ENCODE data around the gene CFAP119.
"Not testable (repeated sequence)": the region's sequence is repeated elsewhere in the genome, so short reads cannot be mapped to it uniquely, and the experiment has no call there.

CFAP119 gene

GRCh38 chr16:30761928-30762902 is at the start of gene CFAP119, which contains the start of gene RNF40:
TSS of gene CFAP119 (minus strand) at chr16:30762062. CDS start at chr16:30761748, 314 bp downstream.
TSS of gene RNF40 (plus strand) at chr16:30762322. CDS start at chr16:30762546, 224 bp downstream.
- DNase-seq, result peak; percentile 90

- DNase-seq, result not testable (repeated sequence)
Measured at GRCh38 chr16:30809675-30810074, 47.8 kb upstream of the CFAP119 start.

- DNase-seq, result not testable (repeated sequence)
Measured at GRCh38 chr16:30808890-30809426, 47.1 kb upstream of the CFAP119 start.

- DNase-seq, result no peak
Measured at GRCh38 chr16:30808146-30808545, 46.3 kb upstream of the CFAP119 start.

GRCh38 chr16:30805370-30806169 is 43.7 kb upstream of the CFAP119 start:
- peak; percentile 45 for DNase-seq

- no peak for DNase-seq
Measured at GRCh38 chr16:30805056-30805369, 43.2 kb upstream of the CFAP119 start.

GRCh38 chr16:30802936-30803335 is 41.1 kb upstream of the CFAP119 start:
- no peak for DNase-seq

GRCh38 chr16:30797670-30798309 is 35.9 kb upstream of the CFAP119 start:
- no peak for DNase-seq

GRCh38 chr16:30794634-30795033 is 32.8 kb upstream of the CFAP119 start:
- DNase-seq, result no peak

GRCh38 chr16:30793508-30794069 is 31.7 kb upstream of the CFAP119 start:
- no peak for DNase-seq

- DNase-seq, result no peak
Measured at GRCh38 chr16:30787613-30788378, 25.9 kb upstream of the CFAP119 start.

- DNase-seq, result no peak
Measured at GRCh38 chr16:30786936-30787612, 25.2 kb upstream of the CFAP119 start, which contains the start of gene ZNF629. TSS of gene ZNF629 (minus strand) at chr16:30787205. CDS start at chr16:30784482, 2,723 bp downstream.

GRCh38 chr16:30786115-30786935 is 24.5 kb upstream of the CFAP119 start:
- no peak for DNase-seq

GRCh38 chr16:30785126-30786106 is 23.6 kb upstream of the CFAP119 start:
- no peak for DNase-seq

GRCh38 chr16:30784215-30784614 is 22.4 kb upstream of the CFAP119 start:
- DNase-seq, result no peak

GRCh38 chr16:30783280-30784109 is 21.6 kb upstream of the CFAP119 start:
- no peak for DNase-seq

GRCh38 chr16:30782486-30783279 is 20.8 kb upstream of the CFAP119 start:
- DNase-seq, result no peak

All from activated CD4-positive, CD25-positive, alpha-beta regulatory T cell treated with anti-CD3 and anti-CD28 coated beads, Interleukin-2, amount 50 U/mL, for 72 hours (primary cell).